GM18520 (cell line): ENCODE data around the gene ZNF101.

Source experiments
- ATAC-seq: cut with Tn5 transposase; IDR thresholded peaks from one replicate; pipeline ENCODE4 v1.9.1; 2021; ENCODE audit not compliant: unreplicated experiment

Gene ZNF101

DNA sequence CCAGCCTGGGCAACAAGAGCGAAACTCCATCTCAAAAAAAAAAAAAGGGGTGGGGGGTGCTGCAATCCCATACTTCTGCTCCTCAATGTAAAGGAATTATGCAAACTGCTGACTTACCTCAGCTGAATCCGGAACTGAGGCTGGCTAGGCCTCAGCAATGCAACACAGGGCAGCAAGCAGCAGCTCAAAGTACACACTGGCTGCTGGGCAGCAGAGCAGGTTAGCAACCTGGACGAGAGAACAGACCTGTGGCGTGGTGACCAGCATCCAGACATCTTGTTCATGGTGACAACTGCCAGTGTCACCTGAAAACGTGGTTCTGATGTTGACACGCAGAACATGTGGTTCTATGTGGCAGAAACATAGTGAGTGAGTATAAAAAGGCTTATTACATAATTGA lies 36.2 kb downstream of the ZNF101 start:
- ATAC-seq, result no peak

DNA sequence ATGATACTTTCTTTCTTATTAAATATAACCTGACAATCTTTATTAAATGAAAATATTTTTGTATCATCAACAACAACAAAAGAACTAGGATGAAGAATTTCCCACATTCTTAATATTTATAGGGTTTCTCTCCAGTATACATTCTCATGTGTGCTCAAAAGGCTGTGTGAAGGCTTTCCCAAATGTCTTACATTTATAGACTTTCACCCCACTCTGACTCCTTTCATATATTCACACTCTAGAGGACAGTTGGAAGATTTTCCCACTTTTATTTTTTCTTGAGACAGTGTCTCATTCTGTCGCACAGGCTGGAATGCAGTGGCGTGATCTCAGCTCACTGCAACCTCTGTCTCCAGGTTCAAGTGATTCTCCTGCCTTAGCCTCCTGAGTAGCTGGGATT lies 41.9 kb downstream of the ZNF101 start:
- ATAC-seq, result no peak

DNA sequence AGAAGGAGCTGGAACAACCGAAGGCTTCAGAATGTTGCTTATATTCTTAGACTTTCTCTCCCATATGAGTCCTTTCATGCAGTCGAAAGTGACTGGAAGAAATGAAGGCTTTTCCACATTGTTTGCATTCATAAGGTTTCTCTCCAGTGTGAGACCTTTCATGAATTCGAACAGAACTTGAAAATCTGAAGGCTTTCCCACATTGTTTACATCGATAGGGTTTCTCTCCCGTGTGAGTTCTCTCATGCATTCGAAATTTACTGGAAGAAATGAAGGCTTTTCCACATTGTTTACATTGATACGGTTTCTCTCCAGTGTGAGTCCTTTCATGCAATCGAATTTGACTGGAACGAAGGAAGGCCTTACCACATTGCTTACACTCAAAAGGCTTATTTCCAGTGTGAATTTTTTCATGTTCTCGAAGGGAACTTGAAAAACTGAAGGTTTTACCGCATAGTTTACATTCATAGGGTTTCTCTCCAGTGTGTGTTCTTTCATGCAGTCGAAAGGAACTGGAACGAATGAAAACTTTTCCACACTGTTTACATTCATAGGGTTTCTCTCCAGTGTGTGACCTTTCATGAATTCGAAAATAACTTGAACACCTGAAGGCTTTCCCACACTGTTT lies 42.8 kb downstream of the ZNF101 start:
- no peak for ATAC-seq

DNA sequence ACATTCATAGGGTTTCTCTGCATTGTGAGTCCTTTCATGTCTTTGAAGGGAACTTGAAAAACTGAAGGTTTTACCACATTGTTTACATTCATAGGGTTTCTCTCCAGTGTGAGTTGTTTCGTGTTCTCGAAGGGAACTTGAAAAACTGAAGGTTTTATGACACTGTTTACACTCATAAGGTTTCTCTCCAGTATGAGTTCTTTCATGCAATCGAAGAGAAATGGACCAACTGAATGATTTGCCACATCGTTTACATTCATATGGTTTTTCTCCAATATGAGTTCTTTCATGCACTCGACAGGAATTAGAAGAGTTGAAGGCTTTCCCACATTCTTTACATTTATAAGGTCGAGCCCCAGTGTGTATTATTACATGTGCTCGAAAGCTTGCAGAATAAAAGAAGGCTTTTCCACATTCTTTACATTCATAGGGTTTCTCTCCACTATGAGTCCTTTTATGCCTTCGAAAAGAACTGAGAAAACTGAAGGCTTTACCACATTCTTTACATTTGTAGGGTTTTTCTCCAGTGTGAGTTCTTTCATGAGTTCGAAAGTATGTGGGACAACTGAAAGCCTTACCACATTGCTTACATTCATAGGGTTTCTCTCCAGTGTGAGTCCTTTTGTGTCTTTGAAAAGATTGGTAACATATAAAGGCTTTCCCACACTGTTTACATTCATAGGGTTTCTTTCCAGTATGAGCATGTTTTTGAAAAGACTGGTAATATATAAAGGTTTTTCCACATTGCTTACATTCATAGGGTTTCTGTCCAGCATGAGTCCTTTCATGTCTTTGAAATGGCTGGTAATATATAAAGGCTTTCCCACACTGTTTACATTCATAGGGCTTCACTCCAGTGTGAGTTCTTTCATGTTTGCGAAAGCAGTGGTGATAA lies 43.5 kb downstream of the ZNF101 start:
- no peak for ATAC-seq

DNA sequence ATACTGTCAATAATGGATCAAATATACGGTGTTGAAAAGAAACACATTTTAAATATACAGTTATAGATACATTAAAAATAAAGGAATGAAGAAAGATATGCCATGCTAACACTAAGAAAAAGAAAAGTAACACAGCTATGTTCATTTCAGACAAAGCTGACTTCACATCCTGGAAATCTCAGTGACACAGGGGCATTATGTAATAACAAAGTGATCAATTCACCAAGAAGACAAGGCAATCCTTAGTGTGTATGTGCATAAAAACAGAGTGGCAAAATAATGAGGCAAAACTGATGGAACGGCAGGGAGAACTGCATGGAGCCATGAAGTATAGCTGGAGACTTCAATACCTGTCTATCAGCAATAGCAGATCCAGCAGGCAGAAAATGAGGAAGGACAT lies 51.2 kb downstream of the ZNF101 start:
- no peak for ATAC-seq

DNA sequence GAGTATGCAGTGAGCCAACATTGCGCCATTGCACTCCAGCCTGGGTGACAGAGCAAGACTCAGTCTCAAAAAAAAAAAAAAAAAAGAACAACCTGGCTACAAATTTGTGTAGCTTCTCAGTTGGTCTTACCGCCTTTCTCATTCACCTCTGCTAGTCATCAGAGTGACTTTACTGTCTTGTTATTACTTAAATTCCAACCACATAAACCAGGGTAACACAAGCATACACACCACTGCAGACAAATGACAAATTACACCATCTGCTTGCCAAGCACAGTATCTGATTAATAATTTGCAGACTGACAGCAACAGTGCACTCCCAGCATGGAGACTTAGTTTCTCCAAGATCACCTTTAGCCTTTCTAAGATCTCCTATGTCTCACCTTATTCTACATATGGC lies 53.3 kb downstream of the ZNF101 start:
- ATAC-seq, result no peak

DNA sequence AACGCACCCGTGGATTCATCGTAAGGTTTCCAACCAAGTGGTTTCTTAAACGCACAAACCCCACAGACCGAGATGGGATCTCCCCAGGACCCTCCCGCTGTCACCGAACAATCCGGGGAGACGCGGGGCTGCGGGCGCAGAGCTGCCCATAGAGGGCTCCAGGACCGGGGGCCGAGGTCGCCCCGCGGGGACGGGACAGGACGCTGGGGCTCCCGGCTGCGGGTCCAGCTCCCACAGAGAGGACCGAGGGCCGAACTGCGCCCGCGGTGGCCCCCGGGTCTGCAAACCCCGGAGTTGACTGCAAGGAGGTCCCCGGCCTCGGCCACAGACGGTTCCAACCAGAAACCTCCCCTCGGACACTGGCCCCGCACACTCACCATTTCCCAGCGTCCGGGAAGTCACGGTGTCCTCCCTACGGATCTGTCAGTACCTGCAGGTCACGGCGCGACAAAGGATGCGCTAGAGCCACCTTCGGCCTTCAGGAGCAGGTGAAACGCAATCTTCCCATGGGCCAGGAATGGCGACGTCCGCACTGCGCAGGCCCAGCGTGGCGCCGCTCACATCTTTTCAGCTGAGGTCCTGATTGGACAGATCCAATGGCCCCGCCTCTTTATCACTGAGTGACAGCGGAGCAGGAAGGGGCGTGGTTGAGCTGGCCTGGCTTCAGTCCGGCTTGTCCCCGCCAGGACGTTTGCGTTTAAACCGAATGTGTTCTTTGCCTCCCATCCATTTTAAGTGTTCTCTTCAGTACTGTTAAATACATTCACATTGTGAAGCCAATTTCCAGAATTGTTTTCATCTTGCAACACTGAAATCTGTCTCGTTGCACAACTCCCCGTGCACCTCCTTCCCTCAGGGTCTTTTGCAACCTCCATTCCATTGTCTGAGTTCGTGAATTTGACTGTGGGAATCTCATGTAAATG lies 64.2 kb downstream of the ZNF101 start, which contains the start of gene ZNF14:
TSS of gene ZNF14 (minus strand) at position 534 of the 923 bp plus-strand sequence. CDS start at position 380, 154 bp downstream.
- ATAC-seq, result peak; percentile 99
